Suppressor macrophage treated with lipopolysaccharide for 4 hours (primary cell): ENCODE results near the gene CYP2C18.
"Not testable (repeated sequence)": the region's sequence is repeated elsewhere in the genome, so short reads cannot be mapped to it uniquely, and the experiment has no call there.

Experiments
- DNase-seq: peaks from one replicate; pipeline ENCODE4 v3.0.0-alpha.2; 2020

The CYP2C18 gene

GRCh38 chr10:94747838-94748237 lies 64.3 kb downstream of the CYP2C18 start:
- DNase-seq = no peak

- DNase-seq = no peak
Measured at GRCh38 chr10:94757916-94758315, 74.4 kb downstream of the CYP2C18 start.

GRCh38 chr10:94760586-94761178 lies 77.2 kb downstream of the CYP2C18 start:
- DNase-seq = no peak

- DNase-seq = no peak
Measured at GRCh38 chr10:94762393-94762792, 78.9 kb downstream of the CYP2C18 start, which contains the start of gene CYP2C19. Gene CYP2C19, plus strand, starts transcription at chr10:94762681. Its CDS starts 25 bp downstream, at chr10:94762706.

GRCh38 chr10:94775425-94775824 lies 91.9 kb downstream of the CYP2C18 start:
- not testable (repeated sequence) for DNase-seq

- DNase-seq = no peak
Measured at GRCh38 chr10:94777886-94778458, 94.4 kb downstream of the CYP2C18 start.

GRCh38 chr10:94780844-94781243 lies 97.3 kb downstream of the CYP2C18 start:
- DNase-seq = no peak

- no peak for DNase-seq
Measured at GRCh38 chr10:94784256-94784655, 100.7 kb downstream of the CYP2C18 start.

GRCh38 chr10:94785211-94785610 lies 101.7 kb downstream of the CYP2C18 start:
- no peak for DNase-seq
